ENCODE data around the gene MUL1.

MUL1 gene

DNA sequence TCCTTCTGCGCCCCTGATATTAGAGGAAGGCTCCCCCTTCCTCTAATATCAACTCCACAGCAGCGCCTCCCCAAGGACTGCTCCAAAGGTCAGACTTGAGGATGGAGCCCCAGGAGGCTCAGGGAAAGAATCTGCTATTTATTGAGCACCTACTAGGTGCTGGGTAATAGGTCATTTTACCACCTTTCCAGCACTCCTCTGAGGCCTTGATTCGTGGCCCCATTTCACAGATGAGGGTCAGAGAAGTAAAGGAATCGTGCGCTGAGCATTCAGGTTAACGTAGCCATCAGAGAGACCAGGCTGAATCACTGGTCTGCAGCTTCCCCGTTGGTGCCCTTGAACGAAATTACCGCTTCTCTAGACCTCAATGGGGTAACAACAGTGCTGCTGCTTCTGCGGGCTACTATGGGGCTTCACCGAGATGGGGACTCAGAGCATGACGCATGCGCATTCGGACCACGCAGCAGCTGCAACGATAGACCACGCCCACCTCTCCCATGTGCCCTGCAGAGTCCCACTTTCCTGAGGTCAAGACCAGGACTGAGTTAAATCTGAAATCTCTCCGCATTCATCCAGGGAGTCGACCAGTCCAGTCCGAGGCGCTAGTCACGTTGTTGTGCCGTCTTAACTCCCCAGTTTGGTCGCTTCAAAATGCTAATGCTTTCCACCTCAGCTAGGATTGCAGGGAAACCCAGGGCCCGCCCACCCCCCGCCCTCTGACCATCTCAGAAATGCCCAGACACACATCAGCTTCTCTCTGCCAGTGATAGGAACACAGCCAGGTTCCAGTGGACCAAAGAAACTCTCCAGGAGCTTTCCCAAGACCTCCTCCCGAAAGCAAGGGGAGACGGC lies 34.9 kb downstream of the MUL1 start:
- Mint-ChIP-seq H3K27ac (no peak overlapping the region), H3K4me3 (no peak overlapping the region)

DNA sequence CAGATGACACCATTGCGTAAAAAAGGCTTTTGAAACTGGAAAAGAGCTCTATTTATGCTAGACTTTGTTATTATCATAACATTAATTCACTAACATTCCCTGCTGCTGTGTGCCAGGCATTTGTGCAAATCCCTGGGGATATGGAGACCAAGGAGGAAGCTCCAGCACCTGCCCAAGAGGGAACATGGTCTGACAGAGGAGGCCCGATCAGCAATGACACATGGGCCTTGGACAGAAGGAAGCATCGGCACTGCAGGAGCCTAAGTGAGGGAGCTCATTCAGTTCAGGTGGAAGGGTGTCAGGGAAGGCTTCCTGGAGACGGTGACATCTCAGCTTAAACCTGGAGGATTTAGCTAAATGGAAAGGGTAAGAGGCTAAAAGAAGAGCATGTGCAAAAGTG lies 35.8 kb downstream of the MUL1 start:
- peaks cover 68% of the 10 kb centered on the region for H3K27me3 Mint-ChIP-seq
- H3K27ac Mint-ChIP-seq: no peak overlapping the region
- H3K4me3 Mint-ChIP-seq: no peak overlapping the region
- H3K4me1 Mint-ChIP-seq (ENCODE audit: low read depth): no peaks in the 10 kb centered on the region
- H3K9me3 Mint-ChIP-seq: no peaks in the 10 kb centered on the region
- H3K36me3 Mint-ChIP-seq (ENCODE audit: low read depth): no peaks in the 10 kb centered on the region

More for the DNA sequence above, 34.9 kb downstream of the MUL1 start:
- H3K4me1 Mint-ChIP-seq (ENCODE audit: low read depth): no peaks in the 10 kb centered on the region
- H3K36me3 Mint-ChIP-seq (ENCODE audit: low read depth): no peaks in the 10 kb centered on the region
- H3K27me3 Mint-ChIP-seq: peaks cover 72% of the 10 kb centered on the region
- no peaks in the 10 kb centered on the region for H3K9me3 Mint-ChIP-seq

DNA sequence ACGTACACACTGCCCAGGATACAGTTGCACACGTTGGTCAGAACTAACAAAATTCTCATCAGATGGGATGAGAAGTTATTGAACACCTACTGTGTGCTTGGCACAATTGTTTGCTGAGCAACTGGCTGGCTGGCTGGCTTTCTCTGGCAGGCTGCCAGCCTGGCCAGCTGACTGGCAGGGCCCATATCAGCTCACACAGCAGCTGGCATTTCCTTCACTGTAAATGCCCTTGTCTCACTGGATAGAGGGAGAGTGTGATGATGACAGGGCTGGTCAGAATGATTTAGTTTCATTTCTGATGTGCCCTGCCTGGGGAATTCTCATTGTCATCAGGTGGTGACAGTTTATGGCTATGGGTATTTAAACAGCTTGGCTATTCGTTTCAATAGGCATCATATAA lies 37.8 kb downstream of the MUL1 start:
- Mint-ChIP-seq H3K9me3 (no peaks in the 10 kb centered on the region), H3K27me3 (peaks cover 60% of the 10 kb centered on the region), H3K27ac (no peak overlapping the region), H3K4me1 (ENCODE audit: low read depth) (peaks cover 8% of the 10 kb centered on the region), H3K4me3 (no peak overlapping the region), H3K36me3 (ENCODE audit: low read depth) (no peaks in the 10 kb centered on the region)

DNA sequence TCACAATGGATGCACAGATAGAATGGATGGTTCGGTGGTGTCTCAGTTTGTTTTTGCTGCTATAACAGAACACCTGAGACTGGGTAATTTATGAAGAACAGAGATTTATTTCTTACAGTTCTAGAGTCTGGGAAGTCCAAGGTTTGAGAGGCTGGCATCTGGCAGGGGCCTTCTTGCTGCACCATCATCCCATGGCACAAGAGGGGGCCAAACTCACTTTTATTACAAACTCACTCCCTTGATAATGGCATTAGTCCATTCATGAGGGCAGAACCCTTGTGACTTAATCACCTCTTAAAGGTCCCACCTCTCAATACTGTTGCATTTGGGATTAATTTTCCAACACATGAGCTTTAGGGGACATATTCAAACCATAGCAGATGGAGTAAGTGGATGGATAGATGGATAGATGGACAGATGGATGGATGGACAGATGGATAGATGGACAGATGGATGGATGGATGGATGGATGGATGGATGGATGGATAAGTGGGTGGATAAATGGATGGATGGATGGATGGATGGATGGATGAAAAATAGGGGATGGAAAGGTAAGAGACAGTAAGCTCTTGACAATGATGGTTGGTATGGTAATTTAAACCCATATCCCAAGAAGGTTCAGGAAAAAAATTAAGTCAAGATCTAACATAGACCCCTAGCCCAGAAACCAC lies 38.4 kb downstream of the MUL1 start:
- Mint-ChIP-seq H3K9me3 (no peaks in the 10 kb centered on the region), H3K4me3 (no peak overlapping the region), H3K36me3 (ENCODE audit: low read depth) (no peaks in the 10 kb centered on the region), H3K27ac (no peak overlapping the region), H3K27me3 (peaks cover 57% of the 10 kb centered on the region), H3K4me1 (ENCODE audit: low read depth) (peaks cover 8% of the 10 kb centered on the region)

DNA sequence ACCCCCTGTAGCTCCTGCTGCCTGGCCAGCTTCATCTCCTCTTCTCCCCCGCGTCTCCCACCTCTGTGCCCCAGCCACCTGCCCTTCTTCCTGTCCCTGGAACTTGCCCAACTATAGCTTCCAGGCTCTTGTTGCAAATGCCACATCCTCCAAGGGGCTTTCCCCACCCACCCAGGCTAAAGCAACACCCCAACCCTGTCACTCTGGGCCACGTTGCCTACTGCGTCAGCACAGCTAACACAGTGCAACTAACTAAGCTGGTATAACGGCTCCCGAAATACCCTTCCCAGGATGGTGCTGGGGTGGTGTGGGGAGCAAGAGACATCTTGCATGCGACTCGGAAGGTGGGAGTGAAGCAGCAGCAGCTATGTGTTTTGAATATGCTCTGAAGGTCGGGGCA lies 41.7 kb downstream of the MUL1 start:
- Mint-ChIP-seq H3K27me3 (peaks cover 34% of the 10 kb centered on the region), H3K9me3 (no peaks in the 10 kb centered on the region), H3K27ac (no peak overlapping the region), H3K4me1 (ENCODE audit: low read depth) (peaks cover 8% of the 10 kb centered on the region), H3K4me3 (no peak overlapping the region), H3K36me3 (ENCODE audit: low read depth) (no peaks in the 10 kb centered on the region)

DNA sequence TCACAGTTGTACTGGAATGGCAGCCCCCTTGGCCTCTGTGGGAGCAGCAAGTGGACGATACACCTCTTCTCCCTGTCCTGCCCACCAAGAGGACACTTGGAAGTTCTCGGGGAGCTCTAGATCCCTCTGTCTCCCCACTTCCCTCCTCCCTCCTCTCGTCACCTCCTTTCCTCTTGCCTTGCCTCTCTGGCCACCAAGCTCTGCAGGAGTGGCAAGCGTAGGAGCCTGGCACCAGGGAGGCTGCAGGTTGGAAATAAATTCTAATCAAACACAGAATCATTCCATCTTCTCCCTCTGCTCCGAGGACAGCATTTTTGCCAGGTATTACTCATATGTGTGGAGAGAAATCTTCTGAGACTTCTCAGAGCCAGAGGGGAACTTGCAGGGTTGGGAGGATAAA lies 42.8 kb downstream of the MUL1 start:
- Mint-ChIP-seq H3K36me3 (ENCODE audit: low read depth) (no peaks in the 10 kb centered on the region), H3K27me3 (peaks cover 32% of the 10 kb centered on the region), H3K4me3 (no peak overlapping the region), H3K4me1 (ENCODE audit: low read depth) (peaks cover 8% of the 10 kb centered on the region), H3K9me3 (no peaks in the 10 kb centered on the region), H3K27ac (no peak overlapping the region)

DNA sequence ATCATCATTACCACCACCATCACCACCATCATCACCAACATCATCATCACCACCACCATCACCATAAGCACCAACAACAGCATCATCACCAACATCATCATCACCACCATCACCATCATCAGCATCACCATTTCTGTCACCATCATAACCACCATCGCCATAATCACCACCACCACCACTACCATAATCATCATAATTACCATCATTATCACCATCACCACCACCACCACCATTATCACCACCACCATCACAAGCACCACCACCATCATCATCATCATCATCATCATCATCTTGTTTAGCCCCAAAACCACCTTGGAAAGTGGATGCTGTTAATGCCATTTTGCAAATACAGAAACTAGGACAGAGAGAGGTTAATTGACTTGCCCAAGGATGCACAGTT lies 44.4 kb downstream of the MUL1 start:
- H3K36me3 Mint-ChIP-seq (ENCODE audit: low read depth): no peaks in the 10 kb centered on the region
- H3K4me3 Mint-ChIP-seq: no peak overlapping the region
- H3K27me3 Mint-ChIP-seq: peaks cover 34% of the 10 kb centered on the region
- no peak overlapping the region for H3K27ac Mint-ChIP-seq
- peaks cover 8% of the 10 kb centered on the region for H3K4me1 Mint-ChIP-seq (ENCODE audit: low read depth)
- H3K9me3 Mint-ChIP-seq: no peaks in the 10 kb centered on the region

DNA sequence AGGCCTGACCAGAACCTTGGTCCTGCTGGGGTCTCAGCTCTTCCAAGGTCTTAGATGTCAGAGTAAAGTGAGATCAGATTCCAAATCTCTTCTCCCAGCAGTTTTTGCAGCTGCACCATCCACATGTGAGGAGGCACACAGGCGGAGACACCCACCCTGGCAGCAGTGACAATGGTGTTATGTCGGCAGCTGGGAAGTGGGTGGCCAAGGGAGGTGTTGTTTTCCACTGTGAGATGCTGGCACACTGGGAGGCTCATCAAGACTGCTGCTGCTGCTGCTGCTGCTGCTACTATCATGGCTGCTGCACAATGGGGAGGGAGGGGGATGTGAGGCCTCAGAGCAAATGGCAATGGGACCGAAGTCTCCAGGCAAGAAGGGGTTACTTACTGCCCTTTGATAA lies 45.6 kb downstream of the MUL1 start:
- H3K36me3 Mint-ChIP-seq (ENCODE audit: low read depth): no peaks in the 10 kb centered on the region
- no peak overlapping the region for H3K4me3 Mint-ChIP-seq
- H3K9me3 Mint-ChIP-seq: no peaks in the 10 kb centered on the region
- peaks cover 8% of the 10 kb centered on the region for H3K4me1 Mint-ChIP-seq (ENCODE audit: low read depth)
- H3K27ac Mint-ChIP-seq: no peak overlapping the region
- H3K27me3 Mint-ChIP-seq: peaks cover 31% of the 10 kb centered on the region

DNA sequence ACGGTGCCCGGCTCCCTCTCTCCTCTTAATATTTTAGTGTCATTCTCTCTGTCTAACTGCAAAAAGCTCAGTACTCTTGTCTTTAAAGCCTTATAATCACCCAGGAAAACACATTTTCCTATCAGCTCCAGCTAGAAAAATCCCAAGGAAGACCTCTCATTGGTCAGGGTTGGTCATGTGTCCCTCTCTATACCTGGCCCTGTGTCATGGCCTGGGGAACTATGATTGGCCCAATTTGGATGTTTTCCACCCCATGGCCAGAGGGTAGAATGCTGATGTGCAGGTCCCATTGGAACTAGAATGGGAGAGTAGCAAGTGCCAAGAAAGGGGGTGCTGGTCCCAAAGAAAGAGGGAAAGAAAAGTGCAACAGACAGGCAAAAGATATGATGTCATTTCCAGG lies 49.2 kb downstream of the MUL1 start:
- Mint-ChIP-seq H3K27me3 (peaks cover 29% of the 10 kb centered on the region), H3K27ac (no peak overlapping the region), H3K36me3 (ENCODE audit: low read depth) (no peaks in the 10 kb centered on the region), H3K4me1 (ENCODE audit: low read depth) (no peaks in the 10 kb centered on the region), H3K4me3 (no peak overlapping the region), H3K9me3 (no peaks in the 10 kb centered on the region)

DNA sequence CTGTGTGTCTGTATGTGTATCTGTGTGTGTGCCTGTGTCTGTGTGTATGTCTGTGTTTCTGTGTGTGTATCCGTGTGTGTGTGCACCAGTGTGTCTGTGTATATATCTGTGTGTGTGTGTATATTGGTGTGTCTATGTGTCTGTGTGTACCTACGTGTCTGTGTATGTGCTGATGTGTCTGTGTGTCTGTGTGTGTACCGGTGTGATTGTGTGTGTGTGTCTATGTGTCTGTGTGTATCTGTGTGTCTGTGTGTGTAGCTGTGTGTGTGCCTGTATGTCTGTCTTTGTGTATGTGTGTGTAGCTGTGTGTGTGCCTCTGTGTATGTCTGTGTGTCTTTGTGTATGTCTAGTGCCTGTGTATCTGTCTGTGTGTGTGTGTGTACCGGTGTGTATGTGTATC lies 53.9 kb downstream of the MUL1 start:
- Mint-ChIP-seq H3K4me1 (ENCODE audit: low read depth) (no peaks in the 10 kb centered on the region), H3K9me3 (no peaks in the 10 kb centered on the region), H3K27ac (no peak overlapping the region), H3K27me3 (peaks cover 35% of the 10 kb centered on the region), H3K4me3 (no peak overlapping the region), H3K36me3 (ENCODE audit: low read depth) (no peaks in the 10 kb centered on the region)

DNA sequence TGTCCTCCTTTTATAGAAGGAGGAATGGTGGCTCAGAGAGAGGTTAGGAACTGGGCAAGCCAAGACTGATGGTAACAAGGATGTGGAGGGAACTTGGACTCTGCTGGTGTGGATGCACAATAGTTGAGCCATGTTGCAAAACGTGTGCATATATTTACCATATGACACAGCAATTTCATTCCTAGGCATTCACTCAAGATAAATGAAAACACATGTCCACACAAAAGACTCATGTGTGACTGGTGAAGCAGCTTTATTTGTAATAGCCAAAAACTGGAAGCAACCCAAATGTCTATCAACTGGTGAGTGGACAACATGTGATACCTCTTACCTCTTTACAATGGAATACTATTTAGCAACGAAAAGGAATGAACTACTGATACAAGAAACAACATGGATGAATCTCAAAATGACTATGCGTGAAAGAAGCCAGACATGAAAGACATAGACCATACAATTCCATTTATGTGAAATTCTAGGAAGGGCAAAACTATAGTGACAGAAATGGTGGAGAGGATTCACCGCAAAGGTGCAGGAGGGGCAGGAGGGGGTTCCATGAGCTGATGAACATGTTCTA lies 58.1 kb downstream of the MUL1 start:
- Mint-ChIP-seq H3K36me3 (ENCODE audit: low read depth) (no peaks in the 10 kb centered on the region), H3K27me3 (peaks cover 38% of the 10 kb centered on the region), H3K4me3 (no peak overlapping the region), H3K27ac (no peak overlapping the region), H3K4me1 (ENCODE audit: low read depth) (no peaks in the 10 kb centered on the region), H3K9me3 (no peaks in the 10 kb centered on the region)

All from stimulated activated naive CD8-positive, alpha-beta T cell treated with anti-CD3 and anti-CD28 coated beads, Interleukin-15, Interleukin-2, amounts not matched to agents 100 ng/mL and 50 ng/mL, for 24 hours (primary cell).